SJCRH30 (cell line): ENCODE results near the gene PLXNA3. TPM values are rescaled to one million over a fixed set of nuclear protein-coding genes. Genes with fewer than 3 reads are reported as not detected.

Source experiments
- DNase-seq, 2 experiments: peaks; one replicate each; pipeline ENCODE4 v3.0.0-alpha.2; 2015 to 2020
- H3K27ac ChIP-seq: fragments of 250-450 bp; sonication (Bioruptor Pico); 2 replicates; pipeline ENCODE4 v1.5.1; 2020; ENCODE audit warnings: mild to moderate bottlenecking, moderate library complexity
- H3K27me3 ChIP-seq: fragments of 250-450 bp; sonication (Bioruptor Pico); 2 replicates; pipeline ENCODE4 v1.5.1; 2020; ENCODE audit warnings: mild to moderate bottlenecking, moderate library complexity
- H3K36me3 ChIP-seq: fragments of 250-450 bp; sonication (Bioruptor Pico); 2 replicates; pipeline ENCODE4 v1.5.1; 2020; ENCODE audit warnings: mild to moderate bottlenecking, moderate library complexity
- H3K4me1 ChIP-seq: fragments of 250-450 bp; sonication (Bioruptor Pico); 2 replicates; pipeline ENCODE4 v1.5.1; 2020; ENCODE audit warnings: mild to moderate bottlenecking, moderate library complexity
- H3K4me3 ChIP-seq: fragments of 250-450 bp; sonication (Bioruptor Pico); 2 replicates; pipeline ENCODE4 v1.5.1; 2020; ENCODE audit warnings: mild to moderate bottlenecking, moderate library complexity
- H3K9me3 ChIP-seq: fragments of 250-450 bp; sonication (Bioruptor Pico); replicated peaks from 2 replicates; pipeline ENCODE4 v1.5.1; 2020; ENCODE audit warnings: mild to moderate bottlenecking, moderate library complexity
- total RNA-seq: library from RNA; depleted of rRNA; stranded (reverse); fragments of >200 nt; shearing (Covaris generic); gene quantifications from 2 replicates; pipeline ENCODE4 v1.2.3, GENCODE V29; 2014

PLXNA3 gene
- total RNA-seq, 1 experiment from 2014 or later, result 12.8 TPM

DNA sequence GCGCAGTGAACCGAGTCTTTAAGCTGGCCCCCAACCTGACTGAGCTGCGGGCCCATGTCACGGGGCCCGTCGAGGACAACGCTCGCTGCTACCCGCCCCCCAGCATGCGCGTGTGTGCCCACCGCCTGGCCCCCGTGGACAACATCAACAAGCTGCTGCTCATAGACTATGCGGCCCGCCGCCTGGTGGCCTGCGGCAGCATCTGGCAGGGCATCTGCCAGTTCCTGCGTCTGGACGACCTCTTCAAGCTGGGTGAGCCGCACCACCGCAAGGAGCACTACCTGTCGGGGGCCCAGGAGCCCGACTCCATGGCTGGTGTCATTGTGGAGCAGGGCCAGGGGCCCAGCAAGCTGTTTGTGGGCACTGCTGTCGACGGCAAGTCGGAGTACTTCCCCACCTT lies 2.2 kb downstream of the PLXNA3 start:
- Histone ChIP-seq H3K4me1 (no peaks in the 10 kb centered on the region), H3K27ac (no peak overlapping the region), H3K36me3 (no peaks in the 10 kb centered on the region), H3K27me3 (no peaks in the 10 kb centered on the region), H3K4me3 (no peak overlapping the region), H3K9me3 (no peaks in the 10 kb centered on the region)
- no peak for DNase-seq

DNA sequence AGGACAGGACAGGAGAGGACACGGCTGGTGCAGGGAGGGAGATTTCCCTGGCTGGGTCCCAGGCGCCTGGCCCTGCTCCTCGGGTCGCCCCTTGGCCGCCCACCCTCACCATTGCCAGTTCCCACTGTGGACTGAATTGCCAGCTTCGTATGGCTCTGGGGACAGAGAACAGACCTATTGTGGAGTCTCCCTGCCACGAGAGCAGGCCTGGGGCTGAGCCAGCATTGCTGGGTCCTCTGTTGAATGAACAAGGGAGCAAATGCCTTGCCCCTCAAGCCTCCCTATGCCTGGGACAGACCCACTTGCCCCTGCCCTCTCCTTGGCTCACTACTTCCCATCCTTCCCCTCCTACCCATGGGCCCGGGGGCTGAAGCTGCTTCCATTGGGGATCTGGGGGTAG lies 4.3 kb downstream of the PLXNA3 start:
- DNase-seq, result no peak
- H3K4me1 ChIP-seq, result no peaks in the 10 kb centered on the region
- no peak overlapping the region for H3K27ac ChIP-seq
- H3K27me3 ChIP-seq, result no peaks in the 10 kb centered on the region
- H3K9me3 ChIP-seq, result no peaks in the 10 kb centered on the region
- no peaks in the 10 kb centered on the region for H3K36me3 ChIP-seq
- H3K4me3 ChIP-seq, result no peak overlapping the region

DNA sequence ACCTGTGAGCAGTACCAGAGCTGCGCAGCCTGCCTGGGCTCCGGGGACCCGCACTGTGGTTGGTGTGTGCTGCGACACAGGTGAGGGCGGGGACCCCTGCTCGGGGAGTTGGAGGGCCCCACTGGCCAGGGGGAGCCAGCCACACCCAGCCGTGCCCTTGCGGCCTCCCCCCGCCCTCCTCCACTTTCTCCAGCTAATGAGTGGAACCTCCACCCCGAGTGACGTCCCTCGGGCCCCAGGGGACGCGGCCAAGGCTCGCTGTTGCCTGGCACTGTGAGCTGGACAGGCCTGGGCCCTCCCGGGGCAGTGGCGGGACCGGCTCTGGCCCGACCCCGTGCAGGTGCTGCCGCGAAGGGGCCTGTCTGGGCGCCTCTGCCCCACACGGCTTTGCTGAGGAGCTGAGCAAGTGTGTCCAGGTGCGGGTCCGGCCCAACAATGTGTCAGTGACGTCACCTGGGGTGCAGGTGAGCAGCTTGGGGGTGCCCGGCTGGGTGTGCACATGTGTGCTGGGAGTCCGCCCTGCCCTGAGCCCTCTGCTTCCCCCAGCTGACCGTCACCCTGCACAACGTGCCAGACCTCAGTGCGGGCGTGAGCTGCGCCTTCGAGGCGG lies 5.6 kb downstream of the PLXNA3 start:
- Histone ChIP-seq H3K27ac (no peak overlapping the region), H3K36me3 (no peaks in the 10 kb centered on the region), H3K4me1 (no peaks in the 10 kb centered on the region), H3K9me3 (no peaks in the 10 kb centered on the region), H3K4me3 (no peak overlapping the region), H3K27me3 (no peaks in the 10 kb centered on the region)
- DNase-seq, result no peak

DNA sequence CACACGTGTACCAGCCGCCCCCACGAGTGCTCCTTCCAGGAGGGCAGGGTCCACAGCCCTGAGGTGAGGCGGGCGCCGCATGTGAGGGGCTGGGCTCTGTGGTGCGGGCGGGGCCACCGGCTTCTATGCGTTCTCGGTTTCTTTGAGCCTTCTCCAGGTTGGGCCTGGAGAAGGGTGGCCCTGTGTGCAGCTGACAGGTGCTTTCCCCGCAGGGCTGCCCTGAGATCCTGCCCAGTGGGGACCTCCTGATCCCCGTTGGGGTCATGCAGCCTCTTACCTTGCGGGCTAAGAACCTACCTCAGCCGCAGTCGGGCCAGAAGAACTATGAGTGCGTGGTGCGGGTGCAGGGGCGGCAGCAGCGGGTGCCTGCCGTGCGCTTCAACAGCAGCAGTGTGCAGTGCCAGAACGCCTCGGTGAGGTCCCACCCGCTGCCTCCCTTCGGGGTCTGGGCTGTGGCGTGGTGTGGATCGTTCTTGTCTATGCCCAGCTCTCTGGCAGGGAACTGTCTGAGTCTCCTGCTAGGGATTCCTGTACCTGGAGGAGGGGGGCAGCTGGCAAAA lies 6.8 kb downstream of the PLXNA3 start:
- Histone ChIP-seq H3K36me3 (no peaks in the 10 kb centered on the region), H3K27me3 (no peaks in the 10 kb centered on the region), H3K27ac (no peak overlapping the region), H3K9me3 (no peaks in the 10 kb centered on the region), H3K4me1 (no peaks in the 10 kb centered on the region), H3K4me3 (no peak overlapping the region)
- no peak for DNase-seq

DNA sequence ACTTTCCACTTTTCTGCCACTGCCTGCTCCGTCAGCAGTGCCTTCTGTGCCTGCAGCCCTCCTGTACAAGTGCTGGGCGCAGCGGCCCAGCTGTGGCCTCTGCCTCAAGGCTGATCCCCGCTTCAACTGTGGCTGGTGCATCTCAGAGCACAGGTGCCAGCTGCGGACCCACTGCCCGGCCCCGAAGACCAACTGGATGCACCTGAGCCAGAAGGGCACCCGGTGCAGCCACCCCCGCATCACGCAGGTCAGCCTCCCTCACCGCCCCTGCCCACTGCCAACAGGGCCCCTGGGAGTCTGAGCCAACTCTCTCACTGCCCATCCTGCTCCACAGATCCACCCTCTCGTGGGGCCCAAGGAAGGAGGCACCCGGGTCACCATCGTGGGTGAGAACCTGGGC lies 7.5 kb downstream of the PLXNA3 start:
- Histone ChIP-seq H3K27ac (no peak overlapping the region), H3K36me3 (no peaks in the 10 kb centered on the region)

DNA sequence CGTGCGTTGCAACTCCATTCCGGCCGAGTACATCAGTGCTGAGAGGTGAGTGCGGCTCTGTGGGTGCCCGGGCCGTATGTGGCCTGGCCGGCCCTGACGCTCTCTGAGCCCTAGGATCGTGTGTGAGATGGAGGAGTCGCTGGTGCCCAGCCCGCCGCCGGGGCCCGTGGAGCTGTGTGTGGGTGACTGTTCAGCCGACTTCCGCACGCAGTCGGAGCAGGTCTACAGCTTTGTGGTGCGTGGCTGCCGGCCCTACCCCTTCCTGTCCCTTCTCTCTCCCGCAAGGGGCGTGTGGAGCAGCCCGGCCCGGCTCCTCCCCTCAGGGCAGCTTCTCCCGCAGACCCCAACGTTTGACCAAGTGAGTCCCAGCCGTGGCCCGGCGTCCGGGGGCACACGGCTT lies 8.0 kb downstream of the PLXNA3 start:
- Histone ChIP-seq H3K4me3 (no peak overlapping the region), H3K4me1 (no peaks in the 10 kb centered on the region), H3K9me3 (no peaks in the 10 kb centered on the region), H3K27me3 (no peaks in the 10 kb centered on the region), H3K36me3 (no peaks in the 10 kb centered on the region), H3K27ac (no peak overlapping the region)
- no peak for DNase-seq

More for the DNA sequence above, 7.5 kb downstream of the PLXNA3 start:
- no peaks in the 10 kb centered on the region for H3K27me3 ChIP-seq
- DNase-seq, result no peak
- H3K4me3 ChIP-seq, result no peak overlapping the region
- no peaks in the 10 kb centered on the region for H3K9me3 ChIP-seq
- H3K4me1 ChIP-seq, result no peaks in the 10 kb centered on the region

DNA sequence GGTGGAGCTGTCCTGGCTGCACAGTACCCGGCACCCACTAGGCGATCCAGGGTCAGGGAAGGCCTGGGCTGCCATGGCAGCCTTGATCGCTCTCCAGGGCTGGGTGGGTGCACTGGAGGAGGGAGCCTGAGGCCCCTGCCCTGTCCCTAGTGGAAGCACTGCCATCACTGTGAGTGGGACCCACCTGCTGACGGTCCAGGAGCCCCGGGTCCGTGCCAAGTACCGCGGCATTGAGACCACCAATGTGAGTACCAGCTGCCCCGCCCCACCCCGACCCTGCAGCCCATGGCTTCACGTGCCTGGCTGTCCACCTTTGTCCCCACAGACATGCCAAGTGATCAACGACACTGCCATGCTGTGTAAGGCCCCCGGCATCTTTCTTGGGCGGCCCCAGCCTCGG lies 8.8 kb downstream of the PLXNA3 start:
- H3K4me3 ChIP-seq, result no peak overlapping the region
- no peaks in the 10 kb centered on the region for H3K36me3 ChIP-seq
- no peak overlapping the region for H3K27ac ChIP-seq
- H3K9me3 ChIP-seq, result no peaks in the 10 kb centered on the region
- DNase-seq, result no peak
- no peaks in the 10 kb centered on the region for H3K27me3 ChIP-seq
- no peaks in the 10 kb centered on the region for H3K4me1 ChIP-seq

DNA sequence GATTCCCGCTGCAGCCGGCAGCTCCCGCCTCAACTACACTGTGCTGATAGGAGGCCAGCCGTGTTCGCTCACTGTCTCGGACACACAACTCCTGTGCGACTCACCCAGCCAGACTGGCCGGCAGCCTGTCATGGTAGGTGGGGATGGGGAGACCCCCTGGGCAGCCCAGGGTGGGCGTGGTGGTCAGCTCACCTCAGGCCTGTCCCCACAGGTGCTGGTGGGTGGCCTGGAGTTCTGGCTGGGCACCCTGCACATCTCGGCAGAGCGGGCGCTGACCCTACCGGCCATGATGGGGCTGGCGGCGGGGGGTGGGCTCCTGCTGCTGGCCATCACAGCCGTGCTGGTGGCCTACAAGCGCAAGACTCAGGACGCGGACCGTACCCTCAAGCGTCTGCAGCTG lies 9.5 kb downstream of the PLXNA3 start:
- Histone ChIP-seq H3K9me3 (no peaks in the 10 kb centered on the region), H3K27me3 (no peaks in the 10 kb centered on the region), H3K27ac (no peak overlapping the region), H3K4me1 (no peaks in the 10 kb centered on the region), H3K4me3 (no peak overlapping the region), H3K36me3 (no peaks in the 10 kb centered on the region)
- no peak for DNase-seq

DNA sequence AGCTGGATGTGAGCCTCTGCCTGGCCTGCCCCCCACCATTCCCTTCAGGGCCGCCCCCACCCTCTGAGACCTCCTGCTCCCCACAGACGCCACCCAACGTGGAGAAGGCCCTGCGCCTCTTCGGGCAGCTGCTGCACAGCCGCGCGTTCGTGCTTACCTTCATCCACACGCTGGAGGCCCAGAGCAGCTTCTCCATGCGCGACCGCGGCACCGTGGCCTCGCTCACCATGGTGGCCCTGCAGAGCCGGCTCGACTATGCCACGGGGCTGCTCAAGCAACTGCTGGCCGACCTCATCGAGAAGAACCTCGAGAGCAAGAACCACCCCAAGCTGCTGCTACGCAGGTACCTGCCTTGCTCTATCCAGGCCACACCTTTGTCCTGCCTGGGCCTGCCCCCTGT lies 10.1 kb downstream of the PLXNA3 start:
- H3K4me1 ChIP-seq, result no peaks in the 10 kb centered on the region
- H3K27ac ChIP-seq, result no peak overlapping the region
- H3K9me3 ChIP-seq, result no peaks in the 10 kb centered on the region
- H3K36me3 ChIP-seq, result no peaks in the 10 kb centered on the region
- no peak for DNase-seq
- H3K27me3 ChIP-seq, result no peaks in the 10 kb centered on the region
- H3K4me3 ChIP-seq, result no peak overlapping the region

DNA sequence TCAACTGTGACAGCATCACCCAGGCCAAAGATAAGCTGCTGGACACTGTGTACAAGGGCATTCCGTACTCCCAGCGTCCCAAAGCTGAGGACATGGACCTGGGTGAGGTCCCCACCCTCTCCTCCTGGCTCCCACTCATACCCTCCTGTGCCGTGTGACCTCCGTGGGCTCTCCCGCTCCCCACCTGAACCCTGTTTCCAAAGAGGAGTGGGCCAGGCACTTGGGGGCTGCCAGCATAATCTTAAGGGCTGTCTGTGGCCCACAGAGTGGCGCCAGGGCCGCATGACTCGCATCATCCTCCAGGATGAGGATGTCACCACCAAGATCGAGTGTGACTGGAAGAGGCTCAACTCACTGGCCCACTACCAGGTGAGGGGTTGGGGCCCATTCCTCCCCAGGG lies 11.0 kb downstream of the PLXNA3 start:
- Histone ChIP-seq H3K9me3 (no peaks in the 10 kb centered on the region), H3K36me3 (no peaks in the 10 kb centered on the region), H3K27ac (no peak overlapping the region), H3K4me3 (no peak overlapping the region), H3K27me3 (no peaks in the 10 kb centered on the region), H3K4me1 (no peaks in the 10 kb centered on the region)
- DNase-seq, result no peak

DNA sequence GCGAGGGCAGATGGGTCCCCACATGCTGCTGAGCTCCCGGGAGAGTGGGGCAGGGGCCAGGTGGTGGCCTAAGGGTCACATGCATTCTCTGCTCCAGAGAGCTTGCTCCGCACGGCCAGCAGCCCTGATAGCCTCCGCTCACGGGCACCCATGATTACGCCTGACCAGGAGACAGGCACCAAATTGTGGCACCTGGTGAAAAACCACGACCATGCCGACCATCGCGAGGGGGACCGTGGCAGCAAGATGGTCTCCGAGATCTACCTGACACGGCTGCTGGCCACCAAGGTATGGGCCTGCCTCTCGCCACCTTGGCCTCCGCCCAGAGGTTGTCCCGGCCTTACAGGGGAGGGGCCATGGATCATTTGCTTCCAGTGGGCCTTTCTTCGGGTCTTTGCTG lies 11.8 kb downstream of the PLXNA3 start:
- Histone ChIP-seq H3K9me3 (no peaks in the 10 kb centered on the region), H3K27ac (no peak overlapping the region), H3K36me3 (no peaks in the 10 kb centered on the region), H3K27me3 (no peaks in the 10 kb centered on the region), H3K4me1 (no peaks in the 10 kb centered on the region), H3K4me3 (no peak overlapping the region)
- DNase-seq, result no peak

DNA sequence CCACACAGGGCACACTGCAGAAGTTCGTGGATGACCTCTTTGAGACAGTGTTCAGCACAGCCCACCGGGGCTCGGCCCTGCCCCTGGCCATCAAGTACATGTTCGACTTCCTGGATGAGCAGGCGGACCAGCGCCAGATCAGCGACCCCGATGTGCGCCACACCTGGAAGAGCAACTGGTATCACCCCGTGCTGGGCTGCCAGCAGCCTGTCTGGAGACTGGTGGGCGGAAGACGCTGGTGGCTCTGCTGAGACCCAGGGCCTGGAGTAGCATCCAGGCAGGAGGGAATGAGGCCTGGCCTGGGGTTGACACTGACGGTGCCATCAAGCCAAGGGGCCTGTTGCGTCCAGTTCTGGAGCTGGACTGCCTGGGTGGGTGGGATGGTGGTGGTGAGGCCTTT lies 12.4 kb downstream of the PLXNA3 start:
- no peak for DNase-seq
- Histone ChIP-seq H3K27ac (no peak overlapping the region), H3K4me1 (no peaks in the 10 kb centered on the region), H3K4me3 (no peak overlapping the region), H3K27me3 (no peaks in the 10 kb centered on the region), H3K9me3 (no peaks in the 10 kb centered on the region), H3K36me3 (no peaks in the 10 kb centered on the region)

DNA sequence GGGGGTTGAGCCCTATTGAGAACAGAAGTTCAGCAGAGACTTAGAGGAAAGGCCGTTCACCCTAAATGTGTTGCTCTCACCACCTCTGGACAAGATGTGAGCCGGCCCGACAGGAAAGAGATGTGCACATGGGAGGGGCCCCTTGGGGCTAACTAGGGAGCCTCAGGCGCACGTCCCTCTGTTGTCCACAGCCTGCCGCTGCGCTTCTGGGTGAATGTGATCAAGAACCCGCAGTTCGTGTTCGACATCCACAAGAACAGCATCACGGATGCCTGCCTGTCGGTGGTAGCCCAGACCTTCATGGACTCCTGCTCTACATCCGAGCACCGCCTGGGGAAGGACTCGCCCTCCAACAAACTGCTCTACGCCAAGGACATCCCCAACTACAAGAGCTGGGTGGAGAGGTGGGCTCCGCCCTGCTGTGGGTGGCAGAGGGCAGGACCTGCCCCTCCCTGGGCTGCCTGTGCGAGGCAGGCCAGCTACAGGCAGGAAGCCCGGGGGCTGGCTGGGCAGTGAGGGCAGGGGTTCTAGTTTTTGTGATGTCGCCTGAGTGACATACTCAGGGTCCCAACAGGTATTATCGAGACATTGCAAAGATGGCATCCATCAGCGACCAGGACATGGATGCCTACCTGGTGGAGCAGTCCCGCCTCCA lies 13.0 kb downstream of the PLXNA3 start:
- no peak for DNase-seq
- Histone ChIP-seq H3K4me3 (no peak overlapping the region), H3K27me3 (no peaks in the 10 kb centered on the region), H3K36me3 (no peaks in the 10 kb centered on the region), H3K4me1 (no peaks in the 10 kb centered on the region), H3K27ac (no peak overlapping the region), H3K9me3 (no peaks in the 10 kb centered on the region)

DNA sequence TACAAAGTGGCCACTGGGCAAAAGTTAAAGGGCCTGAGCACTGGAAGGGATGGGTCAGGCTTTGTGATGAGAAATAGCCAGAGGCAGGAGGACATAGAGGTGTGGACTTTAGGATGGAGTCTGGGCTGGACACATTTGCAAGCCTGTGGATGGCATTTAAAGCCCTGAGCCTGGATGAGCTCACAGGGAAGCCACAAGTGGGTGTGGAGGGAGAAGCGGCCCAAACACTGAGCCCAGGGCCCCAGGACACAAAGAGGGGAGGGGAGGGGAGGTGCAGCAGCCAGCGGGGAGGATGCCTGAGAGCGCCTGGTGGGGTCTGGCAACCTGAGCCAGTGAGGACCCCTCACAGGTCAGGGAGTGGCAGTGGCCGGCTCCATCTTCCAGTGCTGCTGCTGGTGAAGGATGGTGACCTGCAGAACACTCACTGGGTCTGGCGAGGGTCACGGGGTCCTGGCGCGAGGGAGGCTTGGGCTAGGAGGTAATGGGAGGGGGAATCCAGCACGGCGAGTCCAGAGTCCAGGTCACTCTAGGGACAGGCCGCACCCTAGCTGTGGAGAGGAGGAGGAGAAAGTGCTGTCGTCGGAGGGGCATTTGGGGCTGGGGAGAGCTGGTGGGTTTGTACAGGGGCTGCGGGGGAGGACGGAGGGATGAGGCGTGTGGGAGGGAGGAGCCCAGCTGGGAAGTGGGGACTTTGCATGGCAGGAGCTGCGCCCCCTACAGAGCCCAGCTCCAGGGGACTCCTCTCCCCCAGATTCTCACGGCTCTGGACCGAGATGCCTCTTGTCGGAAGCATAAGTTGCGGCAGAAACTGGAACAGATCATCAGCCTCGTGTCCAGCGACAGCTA lies 14.0 kb downstream of the PLXNA3 start:
- Histone ChIP-seq H3K27ac (no peak overlapping the region), H3K4me3 (no peak overlapping the region), H3K36me3 (no peaks in the 10 kb centered on the region), H3K9me3 (no peaks in the 10 kb centered on the region), H3K4me1 (no peaks in the 10 kb centered on the region), H3K27me3 (no peaks in the 10 kb centered on the region)
- no peak for DNase-seq
